AG09309 (cell line): ENCODE data around the gene UNC13B.
A peak's percentile ranks its signal among the peaks of the same experiment; 100 is the strongest.

Source experiments
- DNase-seq: peaks from one replicate; pipeline ENCODE4 v3.0.0-alpha.2; 2010; ENCODE audit warnings: low read depth
- H3K4me3 ChIP-seq: 2 replicates; pipeline ENCODE4 v1.5.1; 2011; ENCODE audit warnings: mild to moderate bottlenecking, low read depth, low read length, moderate library complexity; ENCODE audit not compliant: control insufficient read depth
- TF ChIP-seq, protein P1 (sequence below): IDR thresholded peaks from 2 replicates; pipeline ENCODE4 v1.5.1; 2011; ENCODE audit warnings: mild to moderate bottlenecking, low read depth, low read length, inconsistent platforms; ENCODE audit not compliant: insufficient read depth, control insufficient read depth; ENCODE audit errors: missing control alignments

The UNC13B gene

DNA sequence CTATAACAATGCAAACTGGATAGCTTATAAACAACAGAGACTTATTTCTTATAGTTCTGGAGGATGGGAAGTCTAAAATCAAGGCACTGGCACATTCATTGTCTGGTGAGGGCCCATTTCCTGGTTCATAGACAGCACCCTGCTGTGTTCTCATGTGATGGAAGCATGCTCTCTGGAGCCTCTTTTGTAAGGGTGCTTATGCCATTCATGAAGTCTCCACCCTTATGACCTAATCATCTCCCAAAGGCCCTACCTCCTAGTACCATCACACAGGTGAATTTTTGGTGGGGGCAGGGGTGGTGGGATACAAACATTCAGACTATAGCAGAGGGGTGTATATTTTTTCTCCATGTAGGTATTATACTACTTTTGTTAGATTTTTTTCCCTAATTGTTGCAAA lies 92.4 kb downstream of the UNC13B start:
- TF ChIP-seq, protein P1, sequence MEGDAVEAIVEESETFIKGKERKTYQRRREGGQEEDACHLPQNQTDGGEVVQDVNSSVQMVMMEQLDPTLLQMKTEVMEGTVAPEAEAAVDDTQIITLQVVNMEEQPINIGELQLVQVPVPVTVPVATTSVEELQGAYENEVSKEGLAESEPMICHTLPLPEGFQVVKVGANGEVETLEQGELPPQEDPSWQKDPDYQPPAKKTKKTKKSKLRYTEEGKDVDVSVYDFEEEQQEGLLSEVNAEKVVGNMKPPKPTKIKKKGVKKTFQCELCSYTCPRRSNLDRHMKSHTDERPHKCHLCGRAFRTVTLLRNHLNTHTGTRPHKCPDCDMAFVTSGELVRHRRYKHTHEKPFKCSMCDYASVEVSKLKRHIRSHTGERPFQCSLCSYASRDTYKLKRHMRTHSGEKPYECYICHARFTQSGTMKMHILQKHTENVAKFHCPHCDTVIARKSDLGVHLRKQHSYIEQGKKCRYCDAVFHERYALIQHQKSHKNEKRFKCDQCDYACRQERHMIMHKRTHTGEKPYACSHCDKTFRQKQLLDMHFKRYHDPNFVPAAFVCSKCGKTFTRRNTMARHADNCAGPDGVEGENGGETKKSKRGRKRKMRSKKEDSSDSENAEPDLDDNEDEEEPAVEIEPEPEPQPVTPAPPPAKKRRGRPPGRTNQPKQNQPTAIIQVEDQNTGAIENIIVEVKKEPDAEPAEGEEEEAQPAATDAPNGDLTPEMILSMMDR = no peak
- DNase-seq = no peak
- no peak overlapping the region for H3K4me3 ChIP-seq

DNA sequence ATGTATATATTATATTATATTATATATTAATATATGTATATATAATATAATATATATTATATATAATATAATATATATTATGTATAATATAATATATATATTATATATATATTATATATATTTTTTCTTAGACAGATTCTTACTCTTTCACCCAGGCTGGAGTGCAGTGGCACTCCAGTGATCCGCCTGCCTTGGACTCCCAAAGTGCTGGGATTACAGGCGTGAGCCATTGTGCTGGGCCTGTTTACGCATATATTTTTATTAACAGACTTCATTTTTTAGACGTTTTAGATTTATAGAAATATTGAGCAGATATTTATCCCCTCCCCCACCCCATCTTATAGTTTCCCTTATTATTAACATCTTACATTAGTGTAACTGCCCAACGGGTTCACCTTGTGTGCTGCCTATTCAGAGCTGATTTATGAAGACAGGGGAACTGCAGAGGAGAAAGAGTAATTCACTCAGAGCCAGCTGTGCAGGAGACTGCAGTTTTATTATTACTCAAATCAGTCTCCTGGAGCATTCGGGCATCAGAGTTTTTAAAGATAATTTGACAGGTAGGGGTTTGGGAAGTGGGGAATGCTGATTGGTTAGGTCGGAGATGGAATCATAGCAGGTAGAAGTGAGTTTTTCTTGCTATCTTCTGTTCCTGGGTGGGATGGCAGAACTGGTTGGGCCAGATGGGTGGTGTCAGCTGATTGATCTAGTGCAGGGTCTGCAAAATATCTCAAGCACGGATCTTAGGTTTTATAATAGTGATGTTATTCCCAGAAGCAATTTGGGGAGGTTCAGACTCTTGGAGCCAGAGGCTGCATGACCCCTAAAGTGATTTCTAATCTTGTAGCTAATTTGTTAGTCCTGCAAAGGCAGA lies 93.4 kb downstream of the UNC13B start:
- H3K4me3 ChIP-seq = no peak overlapping the region
- DNase-seq = no peak
- TF ChIP-seq, protein P1 = no peak

DNA sequence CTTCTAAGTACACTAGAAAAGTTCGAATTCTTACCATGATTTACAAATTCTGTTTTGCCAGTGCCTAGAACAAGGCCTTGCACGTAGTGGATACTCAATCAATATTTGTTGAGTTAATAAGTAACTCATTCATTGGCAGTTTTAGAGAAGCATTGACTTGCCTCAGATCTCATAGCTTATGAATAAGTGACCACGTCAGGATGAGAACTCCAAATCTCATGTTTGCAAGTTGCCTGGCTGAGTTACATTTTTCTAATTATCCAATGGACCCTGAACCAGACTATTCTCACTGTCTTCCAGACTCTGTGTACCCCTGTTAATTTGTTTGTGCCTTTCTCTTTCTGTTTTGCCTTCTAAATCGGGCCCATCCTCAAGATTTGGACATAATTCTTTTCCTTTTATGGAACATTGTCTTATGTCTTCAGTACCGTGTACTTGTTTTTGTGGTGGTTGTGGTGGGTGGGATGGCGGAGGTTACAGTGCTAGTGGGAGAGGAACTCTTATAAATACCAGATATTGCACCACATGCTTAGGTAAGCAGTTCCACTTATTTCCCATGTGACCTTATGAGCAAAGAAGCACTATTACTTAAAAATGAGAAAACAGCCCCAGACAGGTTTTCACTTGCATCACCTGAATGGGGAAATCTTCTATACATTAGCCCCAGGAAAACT lies 96.3 kb downstream of the UNC13B start:
- no peak overlapping the region for H3K4me3 ChIP-seq
- TF ChIP-seq, protein P1 = no peak
- no peak for DNase-seq

DNA sequence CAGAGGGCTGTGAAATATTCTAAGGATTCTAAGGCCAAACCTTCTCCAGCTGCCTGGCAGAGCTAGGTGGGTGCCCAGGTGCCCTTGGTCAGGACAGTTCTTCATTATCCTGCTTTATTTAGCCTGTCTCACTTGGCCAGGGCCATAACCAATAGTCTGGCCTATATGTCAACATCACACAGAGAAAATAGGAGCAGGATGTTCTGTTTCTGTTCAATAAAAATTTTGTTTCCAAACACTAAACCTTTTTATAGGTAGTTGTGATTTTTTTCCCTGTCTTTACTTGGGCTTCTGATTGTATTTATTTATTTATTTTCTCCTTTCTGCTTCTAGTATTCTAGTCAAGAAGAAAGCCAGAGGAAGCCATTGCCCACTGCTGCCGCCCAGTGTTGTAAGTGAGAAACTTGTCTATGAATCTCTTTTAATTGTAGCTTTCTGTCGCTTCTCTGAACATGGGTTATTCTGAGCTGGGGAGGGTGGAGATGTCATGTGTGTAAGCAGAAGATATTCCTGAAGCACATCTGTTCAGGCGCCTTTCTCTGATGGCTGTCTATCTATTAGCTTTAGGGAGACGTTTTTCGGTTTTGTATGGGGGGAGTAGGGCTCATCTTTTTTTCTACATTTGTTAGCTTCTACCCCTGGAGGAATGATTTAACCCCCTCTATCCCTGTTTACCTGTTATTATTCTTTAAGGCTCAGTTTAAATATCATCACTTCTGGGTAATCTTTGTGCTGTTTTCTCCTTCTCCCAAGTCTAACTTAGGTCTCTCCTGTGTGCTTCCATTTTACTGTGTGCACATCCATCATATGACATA lies 97.1 kb downstream of the UNC13B start:
- H3K4me3 ChIP-seq = no peak overlapping the region
- TF ChIP-seq, protein P1 = peak; percentile 80
- DNase-seq = peak; percentile 51

DNA sequence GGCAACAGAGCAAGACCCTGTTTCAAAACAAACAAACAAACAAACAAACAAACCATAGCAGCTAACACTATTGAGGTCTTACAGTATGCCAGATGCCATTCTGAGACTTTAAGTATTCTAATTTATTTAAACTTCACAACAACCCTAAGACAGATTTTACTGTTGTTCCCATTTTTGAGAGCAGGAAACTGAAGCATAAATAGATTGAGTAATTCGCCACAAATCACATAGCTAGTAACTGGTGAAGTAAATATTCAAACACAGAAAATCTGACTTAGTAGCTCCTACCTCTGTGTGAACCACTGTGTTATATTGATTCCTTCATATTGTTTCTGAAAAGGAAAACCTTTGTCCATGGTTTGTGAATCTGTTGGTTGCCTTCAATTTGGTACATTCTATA lies 98.4 kb downstream of the UNC13B start:
- H3K4me3 ChIP-seq = no peak overlapping the region
- TF ChIP-seq, protein P1 = no peak
- no peak for DNase-seq

DNA sequence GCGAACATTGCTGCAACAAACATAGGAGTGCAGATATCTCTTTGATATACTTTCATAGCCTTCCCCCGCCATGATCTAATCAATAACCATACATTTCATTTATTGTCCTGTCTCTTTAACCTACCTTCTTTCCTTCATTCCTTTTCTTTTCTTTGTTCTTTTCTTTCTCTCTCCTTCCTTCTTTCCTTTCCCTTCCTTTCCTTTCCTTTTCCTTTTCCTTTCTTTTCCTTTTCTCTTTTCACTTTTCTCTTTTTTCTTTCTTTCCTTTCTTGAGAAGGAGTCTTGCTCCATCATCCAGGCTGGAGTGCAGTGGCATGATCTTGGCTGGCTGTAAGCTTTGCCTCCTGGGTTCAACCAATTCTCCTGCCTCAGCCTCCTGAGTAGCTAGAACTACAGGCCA lies 100.3 kb downstream of the UNC13B start:
- H3K4me3 ChIP-seq = no peak overlapping the region
- TF ChIP-seq, protein P1 = no peak
- no peak for DNase-seq
